G401.6 (cell line): Measurements from ENCODE around the gene ZNF678.
"Not testable (repeated sequence)": the region's sequence is repeated elsewhere in the genome, so short reads cannot be mapped to it uniquely, and the experiment has no call there.

ENCODE experiments used
- FAIRE-seq: peaks from 2 replicates; lab custom pipeline; 2012; peaks lifted over from hg19 to GRCh38; lab: Jason Lieb, UNC

ZNF678 gene

GRCh38 chr1:227551881-227552280 is 11.5 kb upstream of the ZNF678 start:
- not testable (repeated sequence) for FAIRE-seq

DNA sequence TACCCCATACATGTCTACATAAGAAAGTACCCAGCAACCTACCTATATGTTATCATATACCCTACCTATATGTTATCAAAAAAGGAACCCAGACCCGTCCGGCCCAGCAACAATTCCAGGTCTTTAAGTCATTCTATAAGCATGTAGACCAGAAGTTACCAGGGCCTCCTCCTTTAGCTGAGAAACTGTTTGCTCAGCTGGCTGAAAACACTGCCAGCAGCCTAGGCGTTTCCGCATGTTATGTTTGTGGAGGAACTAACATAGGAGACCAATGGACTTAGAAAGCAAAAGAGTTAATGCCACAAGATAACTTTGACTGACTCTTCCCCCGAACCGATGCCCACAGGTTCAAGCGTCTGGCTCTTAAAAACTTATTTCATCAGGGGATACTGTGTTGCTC is 7.1 kb upstream of the ZNF678 start:
- no peak for FAIRE-seq

- no peak for FAIRE-seq
Measured at GRCh38 chr1:227557962-227558725, 5.2 kb upstream of the ZNF678 start.

DNA sequence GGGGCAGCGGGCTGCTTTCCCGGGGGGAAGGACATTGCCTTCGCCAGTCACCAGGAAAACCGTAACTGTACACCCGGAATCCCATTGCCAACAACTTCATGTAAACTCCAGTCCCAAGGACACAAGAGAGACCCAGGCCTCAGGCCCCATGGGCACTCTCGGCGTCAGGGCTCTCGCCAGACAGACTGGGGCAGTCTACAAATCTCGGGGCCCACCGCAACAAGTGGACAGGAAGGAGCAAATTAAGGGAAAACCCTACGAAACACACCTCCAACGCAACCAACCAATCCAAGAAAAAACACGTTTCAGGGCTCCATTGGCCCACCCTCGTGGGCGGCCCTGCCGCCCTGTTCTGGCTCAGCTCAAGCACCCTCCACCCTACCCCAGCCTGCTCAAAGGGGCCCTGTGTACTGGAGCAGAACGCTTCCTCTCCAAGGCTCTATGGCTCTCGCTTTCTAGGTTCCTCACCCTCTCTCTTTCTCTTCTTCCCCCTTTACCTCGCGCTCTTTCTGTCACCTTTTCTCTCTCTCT is 4.6 kb upstream of the ZNF678 start:
- FAIRE-seq, result no peak

DNA sequence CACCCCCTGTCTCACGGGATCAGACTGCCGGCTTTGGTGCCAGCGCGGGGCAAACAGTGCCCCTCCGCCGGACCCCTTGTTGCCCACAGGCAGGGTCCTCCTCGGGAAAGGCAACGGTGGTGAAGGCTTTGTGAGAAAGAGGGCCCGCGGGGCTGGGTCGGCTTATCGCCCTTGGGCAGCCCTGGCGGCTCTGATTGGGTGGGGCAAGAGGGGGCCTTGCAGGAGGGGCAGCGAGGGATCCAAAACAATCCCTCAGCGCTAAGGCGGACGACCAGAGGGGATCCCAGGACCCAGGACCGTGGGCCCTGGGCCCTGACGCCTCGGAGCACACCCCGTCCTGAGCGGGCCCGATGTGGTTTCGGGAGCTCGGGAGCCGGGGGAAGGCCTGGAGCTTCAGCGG is 3.9 kb upstream of the ZNF678 start:
- FAIRE-seq, result no peak

DNA sequence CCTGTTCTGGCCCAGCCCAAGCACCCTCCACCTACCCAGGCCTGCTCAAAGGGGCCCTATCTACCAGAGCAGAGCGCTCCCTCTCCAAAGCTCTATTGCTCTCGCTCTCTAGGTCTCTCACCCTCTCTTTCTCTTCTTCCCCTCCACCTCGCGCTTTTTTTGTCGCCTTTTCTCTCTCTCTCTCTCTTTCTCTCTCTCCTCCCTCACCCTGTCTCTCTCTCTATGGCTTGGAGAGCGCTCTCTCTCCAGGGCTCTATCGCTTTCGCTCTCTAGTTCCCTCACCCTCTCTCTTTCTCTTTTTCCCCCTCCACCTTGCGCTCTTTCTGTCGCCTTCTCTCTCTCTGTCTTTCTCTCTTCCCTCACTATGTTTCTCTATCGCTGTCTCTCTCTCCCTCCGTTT is 3.4 kb upstream of the ZNF678 start:
- no peak for FAIRE-seq

GRCh38 chr1:227560393-227561173 is 2.8 kb upstream of the ZNF678 start:
- FAIRE-seq, result no peak

- FAIRE-seq, result no peak
Measured at GRCh38 chr1:227561241-227561907, 2.0 kb upstream of the ZNF678 start.

- no peak for FAIRE-seq
Measured at GRCh38 chr1:227562037-227562436, 1.3 kb upstream of the ZNF678 start.

- FAIRE-seq, result no peak
Measured at GRCh38 chr1:227562933-227563323, 428 bp upstream of the ZNF678 start.

DNA sequence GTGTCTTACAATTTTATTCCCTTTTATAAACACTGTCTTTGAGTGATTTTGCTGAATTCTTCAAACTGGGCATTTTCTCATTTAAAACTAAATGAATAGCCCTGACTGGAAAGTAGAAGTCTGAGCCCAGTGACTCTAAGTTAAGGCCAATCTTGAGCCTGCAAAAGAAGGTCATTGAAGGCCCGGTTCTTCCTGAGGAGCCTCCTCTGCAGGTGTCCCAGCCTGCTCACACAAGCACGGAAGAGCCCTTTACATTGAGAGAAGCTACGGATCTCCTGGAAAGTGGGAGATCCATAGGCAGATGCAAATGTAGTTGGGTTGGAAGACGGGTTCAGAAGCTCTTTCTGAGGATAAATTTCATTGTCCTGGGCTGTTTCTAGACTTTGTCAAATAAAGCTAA is 3.9 kb downstream of the ZNF678 start:
- no peak for FAIRE-seq

- FAIRE-seq, result no peak
Measured at GRCh38 chr1:227568593-227568992, 5.2 kb downstream of the ZNF678 start.

DNA sequence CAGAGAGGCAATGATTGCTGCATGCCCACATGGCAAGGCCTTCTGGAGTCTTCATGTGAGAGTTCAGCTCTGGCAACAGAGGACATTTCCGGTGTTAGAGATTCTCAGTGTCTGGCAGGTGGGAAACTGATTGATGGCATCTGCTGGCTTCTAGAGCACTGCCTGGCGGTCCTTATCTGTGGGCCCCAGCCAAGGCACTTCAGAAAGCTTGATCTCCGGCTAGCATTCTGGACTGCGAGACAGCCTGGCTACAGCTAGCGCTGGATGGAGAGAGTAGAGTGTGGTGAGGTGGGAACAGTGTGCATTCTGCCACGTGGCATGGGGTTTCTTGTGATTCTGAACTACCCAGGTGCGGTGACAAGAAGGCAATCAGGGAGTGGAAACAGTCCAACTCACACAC is 9.4 kb downstream of the ZNF678 start:
- no peak for FAIRE-seq

- no peak for FAIRE-seq
Measured at GRCh38 chr1:227574926-227575325, 11.6 kb downstream of the ZNF678 start.

GRCh38 chr1:227576189-227576588 is 12.8 kb downstream of the ZNF678 start:
- FAIRE-seq, result no peak

GRCh38 chr1:227577500-227577899 is 14.1 kb downstream of the ZNF678 start:
- no peak for FAIRE-seq

DNA sequence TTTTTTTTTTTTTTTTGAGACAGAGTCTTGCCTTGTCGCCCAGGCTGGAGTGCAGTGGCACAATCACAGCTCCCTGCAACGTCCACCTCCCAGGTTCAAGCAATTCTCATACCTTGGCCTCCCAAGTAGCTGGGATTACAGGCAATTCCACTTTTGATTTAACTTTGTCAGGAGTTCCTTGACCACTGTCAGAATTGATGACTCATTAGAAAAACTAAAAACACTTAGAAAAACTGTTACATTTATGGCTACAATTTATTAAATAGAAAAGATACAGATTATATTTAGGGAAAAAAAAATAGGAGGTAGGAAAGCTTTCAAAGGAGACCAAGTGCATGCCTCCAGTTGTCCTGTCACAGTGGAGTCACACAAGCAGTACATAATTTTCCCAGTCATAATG is 20.0 kb downstream of the ZNF678 start:
- no peak for FAIRE-seq

DNA sequence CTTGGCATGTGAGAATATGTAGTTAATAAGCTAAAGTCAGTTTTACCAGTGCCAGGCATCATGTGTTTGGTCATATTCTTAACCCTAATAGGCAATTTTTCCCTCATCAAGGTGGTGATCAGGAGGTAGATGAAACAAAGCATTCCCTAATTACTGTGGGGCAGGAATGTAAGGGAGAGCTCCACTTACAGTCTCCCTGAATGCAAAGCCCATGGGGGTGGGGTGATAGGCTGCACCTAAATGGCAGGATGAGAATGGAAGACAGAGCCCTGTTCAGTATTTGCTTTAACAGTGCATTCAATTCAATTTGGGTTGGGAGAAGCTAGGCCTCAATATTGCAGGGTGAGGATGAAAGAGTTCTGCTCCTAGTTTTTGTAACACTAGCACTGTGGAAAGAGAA is 23.4 kb downstream of the ZNF678 start:
- FAIRE-seq, result no peak

- FAIRE-seq, result no peak
Measured at GRCh38 chr1:227587968-227588367, 24.6 kb downstream of the ZNF678 start.

GRCh38 chr1:227588769-227589168 is 25.4 kb downstream of the ZNF678 start:
- FAIRE-seq, result not testable (repeated sequence)

DNA sequence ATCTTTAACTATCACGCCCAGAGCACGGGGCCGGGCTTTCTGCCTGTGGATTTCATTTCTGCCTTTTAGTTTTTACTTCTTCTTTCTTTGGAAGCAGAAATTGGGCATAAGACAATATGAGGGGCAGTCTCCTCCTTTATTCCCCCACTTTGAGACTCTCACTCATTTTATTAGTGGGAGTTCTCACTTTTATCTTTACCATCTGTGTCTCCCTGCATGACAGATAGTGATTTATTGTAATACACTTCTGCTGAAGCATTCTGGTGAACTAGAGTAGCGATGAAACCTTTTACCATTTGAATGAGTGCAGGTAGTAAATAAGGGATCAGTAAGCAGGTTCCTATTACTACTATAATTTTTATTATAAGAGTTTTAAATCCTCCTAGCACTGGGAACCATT is 26.4 kb downstream of the ZNF678 start:
- not testable (repeated sequence) for FAIRE-seq

DNA sequence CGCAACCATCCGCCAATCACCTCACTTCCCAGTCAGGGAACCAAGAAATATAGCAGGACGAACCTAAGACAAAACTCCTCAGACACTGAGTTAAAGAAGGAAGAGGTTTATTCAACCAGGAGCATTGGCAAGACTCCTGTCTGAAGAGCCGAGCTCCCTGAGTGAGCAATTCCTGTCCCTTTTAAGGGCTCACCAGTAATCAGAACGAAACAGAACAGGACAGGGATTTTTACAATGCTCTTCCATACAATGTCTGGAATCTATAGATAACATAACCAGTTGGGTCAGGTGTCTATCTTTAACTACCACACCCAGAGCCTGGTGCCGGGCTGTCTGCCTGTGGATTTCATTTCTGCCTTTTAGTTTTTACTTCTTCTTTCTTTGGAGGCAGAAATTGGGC is 32.9 kb downstream of the ZNF678 start:
- FAIRE-seq, result not testable (repeated sequence)

DNA sequence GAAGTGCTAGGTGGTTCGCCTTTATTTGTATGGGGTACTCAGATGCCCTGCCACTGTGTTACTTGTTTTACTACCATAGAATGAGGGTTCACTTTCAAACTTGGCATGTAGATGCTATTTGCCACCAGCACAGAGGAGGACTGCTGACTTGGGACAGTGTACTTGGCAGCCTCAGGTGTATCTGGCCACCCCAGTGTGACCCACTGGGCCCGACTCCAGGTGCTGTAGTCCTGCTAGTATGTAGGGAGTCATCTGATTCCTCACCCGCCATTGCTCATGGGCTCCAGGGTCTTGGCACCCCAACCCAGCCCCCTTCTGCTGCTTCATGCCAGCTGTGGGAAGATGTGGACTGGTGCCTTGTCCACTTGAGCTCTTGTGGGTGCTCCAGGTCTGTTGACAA is 40.0 kb downstream of the ZNF678 start:
- FAIRE-seq, result no peak
